CD4-positive, alpha-beta T cell (primary cell): ENCODE measurements around the gene PPM1L. TPM values are rescaled to one million over a fixed set of nuclear protein-coding genes. Genes with fewer than 3 reads are reported as not detected.
"Not testable (repeated sequence)": the region's sequence is repeated elsewhere in the genome, so short reads cannot be mapped to it uniquely, and the experiment has no call there.

Experiments
- ATAC-seq: fragments of 200-7000 bp; cut with Tn5 transposase; one replicate; pipeline ENCODE4 v1.10.0; 2022; ENCODE audit warnings: mild to moderate bottlenecking; ENCODE audit not compliant: poor library complexity
- CTCF ChIA-PET: fragments of 350-600 bp; sonication (Branson Sonifier 250); formaldehyde crosslinking; loops from one replicate; lab custom pipeline; 2021; ENCODE audit warnings: antibody characterized with exemption, inconsistent platforms; lab: Charles Lee
- POLR2A ChIA-PET: fragments of 350-600 bp; sonication (Branson Sonifier 250); formaldehyde crosslinking; loops from one replicate; lab custom pipeline; 2021; ENCODE audit warnings: antibody characterized with exemption, inconsistent platforms; lab: Charles Lee
- DNase-seq, 14 experiments: peaks; one replicate each; pipeline ENCODE4 v3.0.0-alpha.2; 2013 to 2020; ENCODE audit warnings: mixed read lengths in 2 of 14
- H3K27ac ChIP-seq, 2 donors: one replicate each; pipeline versions ENCODE4 v1.5.1 to v1.7.0; 2013; ENCODE audit warnings: low read length in 2 of 2, low read depth in 1 of 2, mild to moderate bottlenecking in 1 of 2
- H3K27me3 ChIP-seq, 2 experiments: 1 replicate in 1 of 2; 2 replicates in 1 of 2; pipeline versions ENCODE4 v1.6.1 to v1.7.0; 2013; ENCODE audit warnings: low read length in 2 of 2, control low read depth in 1 of 2, mild to moderate bottlenecking in 1 of 2, moderate library complexity in 1 of 2; ENCODE audit not compliant: insufficient read depth in 2 of 2, control insufficient read depth in 1 of 2
- H3K36me3 ChIP-seq: one replicate; pipeline ENCODE4 v1.6.1; 2013; ENCODE audit warnings: low read length, control low read depth; ENCODE audit not compliant: insufficient read depth
- H3K4me1 ChIP-seq: one replicate; pipeline ENCODE4 v1.6.1; 2013; ENCODE audit warnings: low read length, control low read depth; ENCODE audit not compliant: insufficient read depth
- H3K4me3 ChIP-seq: one replicate; pipeline ENCODE4 v1.5.1; 2013; ENCODE audit warnings: mild to moderate bottlenecking, low read length, moderate library complexity
- H3K9me3 ChIP-seq, 2 experiments: 1 replicate in 1 of 2; 2 replicates in 1 of 2; pipeline versions ENCODE4 v1.6.1 to v1.7.0; 2013; ENCODE audit warnings: low read length in 2 of 2, mild to moderate bottlenecking in 2 of 2, control low read depth in 1 of 2, moderate library complexity in 1 of 2; ENCODE audit not compliant: control insufficient read depth in 1 of 2, insufficient read depth in 1 of 2
- H3K27ac Mint-ChIP-seq: one replicate; pipeline ENCODE4 v1.8.0; 2020; ENCODE audit warnings: mixed read lengths
- H3K27me3 Mint-ChIP-seq: one replicate; pipeline ENCODE4 v1.8.0; 2021; ENCODE audit warnings: mixed read lengths
- H3K36me3 Mint-ChIP-seq: one replicate; pipeline ENCODE4 v1.8.0; 2021; ENCODE audit warnings: low read depth, mixed read lengths
- H3K4me1 Mint-ChIP-seq: one replicate; pipeline ENCODE4 v1.8.0; 2021; ENCODE audit warnings: low read depth, mixed read lengths
- H3K4me3 Mint-ChIP-seq: one replicate; pipeline ENCODE4 v1.8.0; 2020; ENCODE audit warnings: mild to moderate bottlenecking, mixed read lengths
- H3K9me3 Mint-ChIP-seq: one replicate; pipeline ENCODE4 v1.8.0; 2020; ENCODE audit warnings: mixed read lengths
- intact Hi-C, 2 experiments: fragments of 100-400 bp; cut with DNase I in 1 of 2; cut with micrococcal nuclease in 1 of 2; formaldehyde crosslinking; loops; one replicate each; pipeline versions ENCODE4 v1.15.1 to v1.9.0; 2023 to 2025; cut with DNase I, micrococcal nuclease
- total RNA-seq, 174 experiments: library from RNA in 2 of 174; stranded (reverse) in 2 of 174; gene quantifications; one replicate each; pipeline ENCODE4 v1.2.3 and lab custom pipeline; 2021 to 2026
- TF ChIP-seq, protein P1 (sequence below): fragments of 200-600 bp; IDR thresholded peaks from one replicate; pipeline ENCODE4 v1.8.0; 2022; ENCODE audit warnings: antibody characterized with exemption, mild to moderate bottlenecking

The PPM1L gene
- total RNA-seq, 2 experiments from 2014 or later = 3.0 to 3.4 TPM

DNA sequence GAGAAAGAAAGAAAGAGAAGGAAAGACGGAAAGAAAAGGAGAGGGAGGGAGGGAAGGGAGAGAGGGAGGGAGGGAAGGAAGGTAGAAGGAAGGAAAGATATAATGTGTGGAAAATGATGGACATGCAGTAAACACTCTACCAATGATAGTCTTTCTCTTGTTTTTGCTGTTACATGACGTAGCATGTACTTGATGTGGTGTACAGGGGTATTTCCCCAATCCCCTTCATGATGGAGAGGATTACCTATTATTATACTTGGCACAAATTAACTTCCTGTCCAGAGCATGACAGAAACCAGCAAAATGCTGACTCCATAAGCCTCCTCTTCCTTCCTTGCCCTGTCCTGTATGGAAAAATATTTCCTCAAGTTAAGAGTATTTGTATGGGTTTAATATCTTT, 224.7 kb downstream of the PPM1L start:
- Mint-ChIP-seq H3K9me3 (peaks cover 4% of the 10 kb centered on the region), H3K27ac (no peak overlapping the region), H3K4me3 (no peak overlapping the region), H3K27me3 (no peaks in the 10 kb centered on the region), H3K36me3 (no peaks in the 10 kb centered on the region), H3K4me1 (no peaks in the 10 kb centered on the region)
- Histone ChIP-seq H3K9me3 (no peaks in the 10 kb centered on the region), H3K36me3 (no peaks in the 10 kb centered on the region), H3K4me1 (no peaks in the 10 kb centered on the region), H3K27ac (no peak overlapping the region), H3K27me3 (no peaks in the 10 kb centered on the region), H3K4me3 (no peak overlapping the region)
- ATAC-seq = no peak
- POLR2A ChIA-PET = no interaction called here
- TF ChIP-seq, protein P1, sequence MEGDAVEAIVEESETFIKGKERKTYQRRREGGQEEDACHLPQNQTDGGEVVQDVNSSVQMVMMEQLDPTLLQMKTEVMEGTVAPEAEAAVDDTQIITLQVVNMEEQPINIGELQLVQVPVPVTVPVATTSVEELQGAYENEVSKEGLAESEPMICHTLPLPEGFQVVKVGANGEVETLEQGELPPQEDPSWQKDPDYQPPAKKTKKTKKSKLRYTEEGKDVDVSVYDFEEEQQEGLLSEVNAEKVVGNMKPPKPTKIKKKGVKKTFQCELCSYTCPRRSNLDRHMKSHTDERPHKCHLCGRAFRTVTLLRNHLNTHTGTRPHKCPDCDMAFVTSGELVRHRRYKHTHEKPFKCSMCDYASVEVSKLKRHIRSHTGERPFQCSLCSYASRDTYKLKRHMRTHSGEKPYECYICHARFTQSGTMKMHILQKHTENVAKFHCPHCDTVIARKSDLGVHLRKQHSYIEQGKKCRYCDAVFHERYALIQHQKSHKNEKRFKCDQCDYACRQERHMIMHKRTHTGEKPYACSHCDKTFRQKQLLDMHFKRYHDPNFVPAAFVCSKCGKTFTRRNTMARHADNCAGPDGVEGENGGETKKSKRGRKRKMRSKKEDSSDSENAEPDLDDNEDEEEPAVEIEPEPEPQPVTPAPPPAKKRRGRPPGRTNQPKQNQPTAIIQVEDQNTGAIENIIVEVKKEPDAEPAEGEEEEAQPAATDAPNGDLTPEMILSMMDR = no peak
- intact Hi-C loops = no loop called here
- peak in 2 of 14 experiments; percentile 5 to 9 for DNase-seq
- CTCF ChIA-PET = no interaction called here

DNA sequence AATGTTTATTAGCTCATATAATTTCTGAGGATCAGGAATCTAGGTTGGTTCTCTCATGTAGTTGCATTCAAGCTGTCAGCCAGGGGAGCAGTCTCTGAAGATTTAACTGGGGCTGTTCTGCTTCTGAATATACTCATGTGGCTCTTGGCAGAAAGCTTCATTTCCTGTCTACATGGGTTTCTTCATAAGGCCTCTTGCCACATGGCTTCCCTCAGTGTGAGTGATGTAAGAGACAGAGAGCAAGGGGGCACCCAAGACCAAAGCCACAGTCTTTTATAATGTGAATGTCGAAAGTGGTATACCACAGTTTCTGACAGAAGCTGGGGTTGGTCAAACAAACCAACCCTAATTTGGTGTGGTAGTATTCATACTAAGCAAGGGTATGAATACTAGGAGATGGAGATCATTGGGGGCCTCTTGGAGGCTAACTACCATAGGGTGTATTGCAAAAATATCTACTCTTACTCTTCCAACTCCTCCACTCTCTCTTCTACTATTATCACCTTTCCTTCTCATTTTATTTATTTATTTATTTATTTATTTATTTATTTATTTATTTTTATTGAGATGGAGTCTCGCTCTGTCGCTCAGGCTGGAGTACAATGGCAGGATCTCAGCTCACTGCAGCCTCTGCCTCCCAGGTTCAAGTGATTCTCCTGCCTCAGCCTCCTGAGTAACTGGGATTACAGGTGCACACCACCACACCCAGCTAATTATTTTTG, 225.3 kb downstream of the PPM1L start:
- H3K27me3 ChIP-seq = no peaks in the 10 kb centered on the region
- Mint-ChIP-seq H3K4me1 (no peaks in the 10 kb centered on the region), H3K36me3 (no peaks in the 10 kb centered on the region), H3K9me3 (peaks cover 4% of the 10 kb centered on the region), H3K27ac (no peak overlapping the region), H3K27me3 (no peaks in the 10 kb centered on the region), H3K4me3 (no peak overlapping the region)
- ATAC-seq (peak; percentile 43), DNase-seq (peak in 3 of 14 experiments; percentile 40 to 48 (median 40))
- no peaks in the 10 kb centered on the region for H3K4me1 ChIP-seq
- TF ChIP-seq, protein P1 = no peak
- intact Hi-C loops = no loop called here
- H3K9me3 ChIP-seq = no peaks in the 10 kb centered on the region
- no peak overlapping the region for H3K27ac ChIP-seq
- ChIA-PET POLR2A (no interaction called here), CTCF (no interaction called here)
- H3K36me3 ChIP-seq = no peaks in the 10 kb centered on the region
- no peak overlapping the region for H3K4me3 ChIP-seq

DNA sequence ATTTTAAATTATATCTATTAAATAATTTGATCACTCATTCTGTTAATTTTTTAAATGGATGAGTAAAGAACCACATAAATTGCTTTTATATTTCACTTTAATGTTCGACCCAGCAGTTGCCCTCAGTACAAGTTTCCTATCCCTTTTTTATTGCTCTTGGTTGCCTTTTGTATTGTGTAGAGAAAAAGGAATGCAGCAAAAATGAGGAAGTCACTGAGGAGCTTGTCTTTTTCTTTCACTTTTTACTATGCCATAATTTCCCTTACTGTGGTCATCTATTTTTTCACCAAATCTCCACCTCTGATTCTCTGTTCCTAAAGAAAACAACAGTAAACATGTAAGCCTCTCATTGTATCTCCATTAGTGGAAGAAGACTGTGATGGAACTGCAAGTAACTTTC, 226.5 kb downstream of the PPM1L start:
- DNase-seq = no peak
- Histone ChIP-seq H3K36me3 (no peaks in the 10 kb centered on the region), H3K27me3 (no peaks in the 10 kb centered on the region), H3K4me1 (no peaks in the 10 kb centered on the region), H3K27ac (no peak overlapping the region), H3K4me3 (no peak overlapping the region), H3K9me3 (no peaks in the 10 kb centered on the region)
- no peak overlapping the region for H3K4me3 Mint-ChIP-seq
- no peak overlapping the region for H3K27ac Mint-ChIP-seq
- TF ChIP-seq, protein P1 = no peak
- H3K9me3 Mint-ChIP-seq = peaks cover 4% of the 10 kb centered on the region
- no peaks in the 10 kb centered on the region for H3K4me1 Mint-ChIP-seq
- ChIA-PET POLR2A (no interaction called here), CTCF (no interaction called here)
- no peaks in the 10 kb centered on the region for H3K27me3 Mint-ChIP-seq
- intact Hi-C loops = no loop called here
- H3K36me3 Mint-ChIP-seq = no peaks in the 10 kb centered on the region
- no peak for ATAC-seq

DNA sequence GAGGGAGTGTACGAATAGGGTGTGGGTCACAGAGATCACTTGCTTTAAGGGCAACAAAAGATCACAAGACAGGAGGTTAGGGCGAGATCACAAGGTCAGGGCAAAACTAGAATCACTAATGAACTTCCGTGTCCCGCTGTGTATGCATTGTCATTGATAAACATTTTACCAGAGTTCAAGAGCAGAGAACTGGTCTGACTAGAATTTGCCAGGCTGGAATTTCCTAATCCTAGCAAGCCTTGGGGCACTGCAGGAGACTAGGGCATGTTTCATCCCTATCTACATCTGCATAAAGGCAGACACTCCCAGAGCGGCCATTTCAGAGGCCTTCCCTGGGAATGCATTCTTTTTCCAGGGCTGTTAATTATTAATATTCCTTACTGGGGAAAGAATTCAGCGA, 227.9 kb downstream of the PPM1L start:
- DNase-seq, POLR2A ChIA-PET, H3K36me3 ChIP-seq, H3K4me1 ChIP-seq, H3K36me3 Mint-ChIP-seq, H3K27me3 ChIP-seq, intact Hi-C loops, H3K4me1 Mint-ChIP-seq, H3K27me3 Mint-ChIP-seq, H3K27ac ChIP-seq, H3K9me3 Mint-ChIP-seq, H3K27ac Mint-ChIP-seq, ATAC-seq, H3K4me3 ChIP-seq, CTCF ChIA-PET, H3K9me3 ChIP-seq, H3K4me3 Mint-ChIP-seq: not testable (repeated sequence)
